Effector CD4-positive, alpha-beta T cell (primary cell): ENCODE measurements around the gene GEN1.
"Not testable (repeated sequence)": the region's sequence is repeated elsewhere in the genome, so short reads cannot be mapped to it uniquely, and the experiment has no call there.

Experiments
- DNase-seq: peaks from one replicate; pipeline ENCODE4 v3.0.0-alpha.2; 2020

GEN1 gene

DNA sequence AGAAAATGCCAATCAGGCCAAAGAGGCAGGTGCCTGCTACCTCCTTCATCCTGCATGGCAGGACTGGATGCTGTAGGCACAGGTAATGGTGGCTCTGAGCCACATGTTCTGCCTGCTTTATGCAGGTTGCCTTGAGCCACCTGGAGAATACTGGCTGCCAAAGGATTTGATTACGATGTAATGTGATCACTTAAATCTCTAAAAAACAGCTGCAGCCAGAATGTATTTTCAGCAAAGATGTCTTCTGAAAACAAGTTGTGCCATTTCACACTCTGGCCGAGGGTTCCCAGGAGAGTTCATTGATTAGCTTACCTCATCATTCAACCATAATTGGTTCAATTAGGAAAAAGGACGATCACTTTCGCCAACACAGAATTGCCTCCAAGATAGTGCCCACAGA lies 44.4 kb downstream of the GEN1 start:
- no peak for DNase-seq

DNA sequence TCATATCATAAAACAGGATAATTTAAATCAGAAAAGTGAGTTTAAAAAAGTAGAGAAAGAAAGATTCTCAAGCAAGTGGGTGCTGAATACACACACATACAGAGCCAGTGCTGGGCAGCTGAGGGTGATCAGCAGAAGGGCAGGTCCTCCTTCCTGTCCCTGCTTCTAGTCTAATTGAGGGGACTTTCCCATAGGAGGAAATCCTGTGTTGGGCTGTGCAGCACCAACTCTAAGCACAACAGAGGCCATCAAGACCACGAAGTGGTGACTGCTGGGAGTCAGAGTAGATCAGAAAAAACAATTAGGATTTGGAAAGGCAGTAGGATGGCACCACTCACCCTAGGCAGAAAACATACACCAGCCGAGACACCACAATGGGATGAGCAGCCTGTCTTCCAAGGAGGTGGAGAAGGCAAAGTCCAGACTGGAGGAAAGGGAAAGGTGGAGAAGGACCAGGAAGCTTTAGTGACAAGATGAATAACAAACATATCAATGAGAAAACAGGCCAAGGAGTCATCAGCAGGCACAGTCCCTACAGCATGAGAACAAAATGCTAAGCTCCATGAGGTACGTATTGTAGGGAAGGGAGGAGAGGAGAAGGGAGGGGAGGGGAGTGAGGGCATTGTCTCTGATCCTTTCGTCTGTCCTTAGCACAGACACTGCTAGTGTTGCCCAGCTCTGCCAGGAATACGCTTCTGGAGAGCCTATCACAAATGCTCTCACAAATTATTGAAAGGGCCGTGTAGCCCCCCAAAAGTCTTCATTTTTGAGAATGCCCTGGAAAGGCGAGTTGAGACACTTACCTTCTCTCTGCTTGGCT lies 45.6 kb downstream of the GEN1 start:
- no peak for DNase-seq

DNA sequence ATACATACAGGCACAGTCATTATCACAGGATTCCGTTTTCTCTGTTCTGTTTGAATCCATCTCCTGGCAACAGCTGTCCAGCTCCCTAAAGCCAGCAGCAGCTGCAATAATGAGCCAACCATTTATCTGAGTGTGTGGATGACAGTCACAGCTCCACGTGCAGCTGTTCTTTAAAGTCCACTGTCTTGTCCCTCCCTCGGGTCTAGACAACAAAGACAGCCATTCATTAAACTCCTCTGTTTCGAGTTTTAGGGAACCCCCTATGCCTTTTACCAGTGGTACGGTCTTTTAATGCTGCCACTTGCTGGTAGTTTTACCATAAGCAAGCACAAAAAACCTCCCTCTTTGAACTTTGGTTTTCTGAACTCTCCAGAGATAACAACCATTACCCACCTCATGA lies 46.3 kb downstream of the GEN1 start:
- DNase-seq: no peak

DNA sequence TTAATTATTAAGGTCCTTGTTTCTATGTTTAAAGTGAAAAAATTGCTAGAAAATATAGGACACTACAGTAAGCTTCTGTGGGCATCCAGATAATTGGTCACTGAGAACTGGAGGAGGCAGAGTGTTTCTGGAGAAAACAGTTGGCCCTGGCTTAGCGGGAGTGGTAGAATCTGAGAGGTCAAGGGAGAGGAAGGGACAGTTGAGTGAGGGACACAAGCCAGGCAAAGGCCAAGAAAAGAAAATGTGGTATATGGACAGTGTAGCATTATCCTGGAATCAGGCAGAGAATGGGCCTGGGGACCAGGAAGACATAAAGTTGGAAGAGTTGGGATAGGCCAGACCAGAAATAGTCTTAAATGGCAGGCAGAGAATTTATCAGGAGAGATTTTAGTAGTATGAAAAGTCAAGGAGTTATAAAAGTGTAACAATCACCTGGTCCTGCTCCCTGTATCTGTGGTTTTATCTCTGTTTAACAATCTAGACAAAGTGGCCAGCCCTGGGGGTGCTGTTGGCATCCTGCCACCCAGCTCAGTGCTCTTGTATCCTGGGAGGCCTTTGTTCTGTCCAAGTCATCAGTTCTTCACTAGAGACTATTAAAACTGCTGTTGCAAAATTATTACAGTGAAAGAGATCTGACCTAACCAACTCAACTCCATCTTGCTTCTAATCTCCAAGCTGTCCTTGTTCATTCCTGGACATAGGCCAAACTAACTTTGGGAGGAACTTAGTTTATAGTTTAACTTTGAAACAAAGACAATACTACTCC lies 46.9 kb downstream of the GEN1 start:
- DNase-seq: no peak

DNA sequence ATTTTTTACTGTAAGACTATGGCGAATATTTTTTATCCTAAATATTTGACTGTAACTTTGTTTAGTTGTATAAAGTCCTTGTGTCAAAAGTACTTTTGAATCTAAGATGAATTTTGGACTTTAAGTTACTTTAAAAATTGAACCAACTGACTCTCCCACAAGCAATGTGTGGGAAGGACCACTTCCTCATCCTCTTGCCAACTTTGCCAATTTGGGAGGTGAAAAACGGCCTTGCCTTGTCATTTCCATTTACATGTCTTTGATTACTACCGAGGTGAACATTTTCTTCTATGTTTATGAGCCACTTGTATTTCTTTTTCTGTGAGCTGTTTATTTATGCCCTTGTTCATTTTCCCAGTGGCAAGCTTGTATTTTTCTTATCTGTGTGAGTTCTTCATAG lies 49.6 kb downstream of the GEN1 start:
- no peak for DNase-seq

DNA sequence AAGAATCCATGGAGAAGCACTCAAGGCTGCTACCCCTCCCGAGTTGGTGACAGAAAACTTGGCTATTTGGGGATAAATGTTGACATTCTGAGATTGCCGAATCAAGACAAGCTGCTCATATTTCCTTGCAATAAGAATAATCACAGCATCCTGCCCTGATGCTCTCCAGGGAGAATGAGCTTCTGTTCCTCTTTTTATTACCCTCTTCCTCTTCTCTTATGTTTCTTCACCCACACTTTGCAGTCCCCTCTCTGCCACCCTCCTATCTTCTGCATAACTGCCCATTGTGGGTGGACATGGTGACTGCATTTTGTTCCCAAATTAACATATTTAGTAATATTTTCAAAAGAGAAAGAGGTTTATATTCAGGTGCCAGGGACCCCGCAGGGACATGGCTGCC lies 50.4 kb downstream of the GEN1 start:
- DNase-seq: no peak

DNA sequence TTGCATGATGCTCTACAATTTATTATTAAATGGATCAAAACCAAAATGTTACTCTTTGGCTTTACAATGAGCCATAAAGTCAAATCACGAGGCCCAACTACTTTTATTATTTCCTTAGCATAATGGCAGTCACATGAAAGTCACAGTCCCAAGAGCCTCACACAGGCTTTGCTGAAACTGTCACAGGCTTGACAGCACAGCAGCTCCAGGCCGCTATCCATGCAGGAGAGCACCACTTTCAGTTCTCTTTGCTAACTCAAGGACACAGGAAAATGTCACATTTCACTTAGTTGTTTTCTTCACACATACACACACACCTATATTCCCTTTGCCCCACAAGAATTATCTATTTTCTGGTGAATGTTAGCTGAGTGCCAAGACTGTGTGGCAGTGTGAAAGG lies 51.2 kb downstream of the GEN1 start:
- no peak for DNase-seq

DNA sequence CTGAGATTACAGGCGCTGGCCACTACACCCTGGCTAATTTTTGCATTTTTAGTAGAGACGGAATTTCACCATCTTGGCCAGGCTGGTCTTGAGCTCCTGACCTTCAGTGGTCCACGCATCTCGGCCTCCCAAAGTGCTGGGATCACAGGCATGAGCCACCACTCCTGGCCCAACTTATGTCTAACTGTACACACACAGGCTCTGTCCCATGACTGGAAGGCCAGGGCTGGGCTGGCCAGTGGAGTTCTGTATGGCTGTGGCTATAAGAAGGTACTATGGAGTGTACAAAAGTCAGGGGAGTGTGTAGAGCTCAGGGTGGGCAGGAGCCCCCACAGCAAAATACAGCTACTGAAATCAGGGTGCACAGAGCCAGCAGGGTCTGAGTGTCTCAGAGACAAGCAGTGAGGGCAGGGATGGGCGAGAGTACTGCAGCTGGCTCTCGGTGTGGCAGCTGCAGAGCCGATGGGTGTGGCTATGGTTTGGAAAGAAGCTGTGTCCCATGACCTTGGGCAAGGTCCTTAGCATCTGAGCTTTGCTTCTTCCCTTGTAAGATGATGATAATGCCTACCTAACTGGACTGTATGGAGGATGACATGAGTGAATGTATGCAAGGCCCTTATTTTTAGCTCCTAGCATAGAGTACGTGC lies 51.9 kb downstream of the GEN1 start:
- no peak for DNase-seq

DNA sequence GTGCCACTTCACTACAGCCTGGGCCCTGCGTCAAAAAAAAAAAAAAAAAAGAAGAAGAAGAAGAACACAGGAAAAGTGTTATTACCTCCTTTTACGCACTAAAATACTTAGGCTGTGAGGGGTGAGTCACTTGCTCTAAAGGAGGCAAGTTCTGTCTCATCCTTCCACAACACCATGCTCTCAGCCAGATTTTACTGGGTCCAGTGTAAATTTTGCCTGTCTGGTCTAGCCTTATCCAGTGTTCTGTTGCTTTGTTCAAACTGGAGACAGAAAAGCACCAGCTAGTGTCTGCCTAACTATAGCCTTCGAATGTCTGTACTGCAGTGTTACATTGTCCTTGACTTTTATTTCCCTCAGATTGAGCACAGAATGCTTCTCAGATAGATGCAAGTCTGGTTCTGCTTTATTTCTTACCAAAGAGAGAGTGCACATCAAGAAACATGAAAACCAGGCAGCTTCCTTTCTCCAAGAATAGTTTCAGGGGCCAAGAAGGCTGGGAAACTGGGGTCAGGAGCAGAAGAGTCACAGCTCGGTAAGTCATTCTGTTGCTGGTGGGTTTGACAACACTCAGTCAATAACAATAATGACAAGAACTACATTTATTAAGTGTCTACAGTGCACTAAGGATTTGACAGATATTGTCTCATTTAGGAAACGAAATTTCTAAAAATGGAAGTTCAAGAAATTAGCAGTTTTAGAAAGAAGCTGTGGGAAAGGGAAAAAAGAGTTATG lies 59.2 kb downstream of the GEN1 start:
- DNase-seq: no peak

DNA sequence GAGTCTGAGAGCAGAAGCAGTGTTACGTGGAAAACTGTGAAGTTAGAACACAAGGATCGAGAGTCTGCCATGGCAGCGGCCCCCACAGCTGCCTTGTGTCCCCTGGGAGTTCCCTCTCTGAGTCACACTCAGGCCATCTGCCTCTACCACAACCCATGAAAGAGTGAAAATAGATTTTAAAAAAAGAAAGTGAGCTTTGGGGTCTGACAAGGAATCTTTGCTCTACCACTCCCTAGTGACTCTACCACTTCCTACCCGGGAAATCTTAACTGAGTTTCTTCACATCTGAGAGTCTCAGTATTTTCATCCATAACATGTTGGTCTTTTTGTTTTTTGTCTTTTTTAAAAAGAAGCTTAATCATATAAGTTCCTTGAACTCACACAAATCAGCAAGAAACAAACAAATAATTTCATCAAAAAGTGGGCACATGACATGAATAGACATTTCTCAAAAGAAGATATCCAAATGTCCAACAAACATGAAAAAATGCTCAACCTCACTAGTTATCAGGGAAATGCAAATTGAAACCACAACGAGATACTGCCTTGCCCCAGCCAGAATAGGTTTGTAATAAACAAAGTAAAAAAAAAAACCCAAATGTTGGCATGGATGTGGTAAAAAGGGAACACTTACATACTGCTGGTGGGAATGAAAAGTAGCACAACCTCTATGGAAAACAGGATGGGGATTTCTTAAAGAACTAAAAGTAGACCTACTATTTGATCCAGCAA lies 60.0 kb downstream of the GEN1 start:
- no peak for DNase-seq

DNA sequence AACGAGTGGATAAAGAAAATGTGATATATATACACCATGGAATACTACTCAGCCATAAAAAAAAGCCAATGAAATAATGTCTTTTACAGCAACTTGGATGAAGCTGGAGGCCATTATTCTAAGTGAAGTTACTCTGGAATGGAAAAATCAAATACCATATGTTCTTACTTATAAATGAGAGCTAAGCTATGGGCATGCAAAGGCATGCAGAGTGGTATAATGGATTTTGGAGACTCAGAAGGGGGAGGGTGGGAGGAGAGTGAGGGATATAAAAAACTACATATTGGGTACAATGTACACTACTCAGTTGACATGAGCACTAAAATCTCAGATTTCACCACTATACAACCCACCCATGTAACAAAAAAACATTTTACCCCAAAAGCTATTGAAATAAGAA lies 60.7 kb downstream of the GEN1 start:
- DNase-seq: no peak

DNA sequence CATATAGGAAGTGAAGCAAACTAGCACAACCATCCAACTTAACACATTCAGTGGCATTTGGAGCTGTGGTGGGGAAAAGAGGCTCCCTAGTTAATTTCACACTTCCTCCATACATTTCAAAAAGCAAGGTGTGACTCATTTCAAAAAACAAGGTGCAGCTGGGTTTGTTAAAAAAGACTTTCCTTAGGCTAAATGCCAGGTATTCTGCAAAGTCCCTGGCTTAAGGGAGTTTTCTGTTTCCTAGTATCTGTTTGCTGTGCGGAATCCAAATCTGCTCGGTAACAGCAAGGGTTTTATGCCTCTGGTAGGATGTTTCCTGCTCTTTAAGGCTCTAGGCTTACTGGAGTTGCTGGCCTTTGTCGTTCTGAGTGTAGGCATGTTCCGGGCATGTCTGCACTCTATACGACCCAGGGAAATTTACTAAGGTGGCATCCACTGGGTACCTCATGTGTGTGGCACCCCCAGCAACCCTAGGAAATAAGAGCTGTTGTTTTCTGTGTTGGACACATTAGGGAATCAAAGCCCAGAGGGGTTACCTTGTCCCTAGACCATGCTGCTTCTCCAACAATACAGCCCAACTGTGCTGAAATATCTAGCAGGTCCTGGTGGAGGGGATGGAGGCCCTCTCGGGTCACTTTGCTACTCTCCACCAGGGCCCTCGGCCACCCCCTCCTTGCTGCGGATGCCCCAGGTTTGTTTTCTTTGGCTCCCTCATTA lies 61.7 kb downstream of the GEN1 start:
- no peak for DNase-seq

DNA sequence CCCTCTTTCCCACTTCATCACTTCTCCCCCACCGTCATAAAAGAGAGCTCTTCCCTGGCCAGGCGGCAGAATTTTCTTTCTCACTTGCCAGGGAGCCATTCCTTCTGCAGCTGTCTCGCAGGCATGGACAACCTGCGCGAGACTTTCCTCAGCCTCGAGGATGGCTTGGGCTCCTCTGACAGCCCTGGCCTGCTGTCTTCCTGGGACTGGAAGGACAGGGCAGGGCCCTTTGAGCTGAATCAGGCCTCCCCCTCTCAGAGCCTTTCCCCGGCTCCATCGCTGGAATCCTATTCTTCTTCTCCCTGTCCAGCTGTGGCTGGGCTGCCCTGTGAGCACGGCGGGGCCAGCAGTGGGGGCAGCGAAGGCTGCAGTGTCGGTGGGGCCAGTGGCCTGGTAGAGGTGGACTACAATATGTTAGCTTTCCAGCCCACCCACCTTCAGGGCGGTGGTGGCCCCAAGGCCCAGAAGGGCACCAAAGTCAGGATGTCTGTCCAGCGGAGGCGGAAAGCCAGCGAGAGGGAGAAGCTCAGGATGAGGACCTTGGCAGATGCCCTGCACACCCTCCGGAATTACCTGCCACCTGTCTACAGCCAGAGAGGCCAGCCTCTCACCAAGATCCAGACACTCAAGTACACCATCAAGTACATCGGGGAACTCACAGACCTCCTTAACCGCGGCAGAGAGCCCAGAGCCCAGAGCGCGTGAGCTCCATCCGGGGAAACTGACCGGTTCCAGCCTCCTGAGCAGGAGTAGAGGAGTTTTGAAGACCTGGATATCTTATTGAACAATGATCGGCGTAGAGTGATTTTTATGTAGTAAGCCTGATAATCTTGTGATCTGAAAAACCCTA lies 62.7 kb downstream of the GEN1 start, which contains the start of gene MSGN1:
TSS of gene MSGN1 (plus strand) at position 65 of the 850 bp plus-strand sequence. CDS start at position 124, 59 bp downstream.
- DNase-seq: no peak

DNA sequence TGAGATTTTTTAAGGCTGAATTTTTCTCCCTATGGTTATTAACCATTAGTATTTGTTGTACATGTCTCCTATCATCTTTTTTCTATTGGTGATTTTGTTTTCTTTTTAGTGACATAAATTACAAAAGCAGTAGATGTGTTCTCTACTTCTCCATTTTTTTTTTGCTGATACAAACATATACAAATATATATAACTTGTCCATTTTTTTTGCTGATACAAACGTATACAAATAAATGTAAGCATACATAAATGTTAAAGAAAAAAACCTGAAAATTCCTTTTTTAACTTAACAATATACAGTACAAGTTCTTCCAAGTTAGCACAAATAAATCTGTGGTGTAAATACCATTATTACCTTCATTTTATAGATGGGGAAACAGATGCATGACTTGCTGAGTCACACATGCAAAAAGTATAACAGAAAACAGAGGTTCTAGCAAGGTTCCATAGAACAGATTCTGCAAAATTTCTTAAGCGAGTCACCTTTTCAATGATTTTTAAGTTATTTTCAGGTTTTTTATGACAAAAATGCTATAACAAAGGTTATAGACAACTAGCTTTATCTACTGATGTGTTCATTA lies 64.4 kb downstream of the GEN1 start:
- no peak for DNase-seq

DNA sequence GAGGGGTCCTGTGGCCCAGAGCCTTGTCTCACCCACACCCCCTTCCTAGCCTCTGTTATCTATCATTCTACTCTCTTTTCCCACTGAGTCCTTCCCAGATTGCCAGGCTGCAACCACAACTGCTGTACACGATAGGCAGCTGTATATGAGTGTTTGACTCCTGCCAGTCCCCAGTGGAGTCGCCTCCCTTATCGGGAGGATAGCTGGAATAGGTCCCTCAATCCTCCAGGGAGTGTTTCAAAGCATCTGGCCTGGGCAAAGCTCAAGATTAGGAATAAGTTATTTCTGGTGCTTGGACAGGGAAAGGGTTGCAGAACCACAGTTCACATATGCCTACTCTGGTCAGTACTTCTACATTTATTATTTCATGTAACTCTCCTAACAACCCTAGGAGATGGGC lies 67.1 kb downstream of the GEN1 start:
- DNase-seq: no peak

DNA sequence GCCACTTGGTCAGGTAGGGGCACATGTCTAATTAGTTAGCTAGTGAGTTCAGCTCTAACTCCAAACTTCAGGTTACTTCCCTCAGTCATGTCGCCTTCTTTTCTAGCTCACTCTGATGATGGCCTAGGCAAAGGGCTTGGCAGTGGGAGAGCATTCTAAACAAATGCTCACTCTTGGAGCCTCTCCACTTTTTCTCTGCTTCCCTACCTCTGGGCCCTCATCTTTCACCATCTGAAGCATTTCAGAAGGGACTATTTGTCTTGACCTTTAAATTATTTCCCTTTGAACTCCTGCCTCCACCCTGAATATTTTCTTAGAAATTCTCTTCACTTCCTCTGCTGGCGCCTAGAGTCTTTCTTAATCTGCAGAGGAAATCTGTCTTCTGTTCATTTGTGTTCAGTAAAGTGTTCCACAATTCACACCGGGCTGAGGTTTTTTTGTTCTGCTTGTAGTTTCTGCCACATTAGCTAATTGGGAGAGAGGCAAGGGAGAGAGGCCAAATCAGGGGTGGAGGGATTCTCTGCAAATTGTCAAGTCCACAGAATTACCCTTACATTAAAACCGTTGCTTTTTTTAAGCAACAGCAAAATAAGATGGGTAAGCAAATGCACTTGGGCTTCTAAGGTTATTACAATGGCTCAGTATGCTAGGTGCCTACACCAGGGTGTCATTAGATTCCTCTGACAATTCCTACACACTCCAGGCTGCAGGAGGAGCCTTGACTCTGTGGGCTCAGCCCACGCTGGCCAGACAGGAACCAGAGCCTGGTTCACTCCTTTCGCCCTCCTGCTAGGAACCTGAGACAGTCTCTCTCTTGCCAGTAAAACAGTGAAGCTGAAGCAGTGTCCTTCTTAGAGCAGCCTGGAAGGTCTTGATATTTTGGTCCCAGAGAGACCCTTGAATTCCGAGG lies 67.9 kb downstream of the GEN1 start:
- no peak for DNase-seq

DNA sequence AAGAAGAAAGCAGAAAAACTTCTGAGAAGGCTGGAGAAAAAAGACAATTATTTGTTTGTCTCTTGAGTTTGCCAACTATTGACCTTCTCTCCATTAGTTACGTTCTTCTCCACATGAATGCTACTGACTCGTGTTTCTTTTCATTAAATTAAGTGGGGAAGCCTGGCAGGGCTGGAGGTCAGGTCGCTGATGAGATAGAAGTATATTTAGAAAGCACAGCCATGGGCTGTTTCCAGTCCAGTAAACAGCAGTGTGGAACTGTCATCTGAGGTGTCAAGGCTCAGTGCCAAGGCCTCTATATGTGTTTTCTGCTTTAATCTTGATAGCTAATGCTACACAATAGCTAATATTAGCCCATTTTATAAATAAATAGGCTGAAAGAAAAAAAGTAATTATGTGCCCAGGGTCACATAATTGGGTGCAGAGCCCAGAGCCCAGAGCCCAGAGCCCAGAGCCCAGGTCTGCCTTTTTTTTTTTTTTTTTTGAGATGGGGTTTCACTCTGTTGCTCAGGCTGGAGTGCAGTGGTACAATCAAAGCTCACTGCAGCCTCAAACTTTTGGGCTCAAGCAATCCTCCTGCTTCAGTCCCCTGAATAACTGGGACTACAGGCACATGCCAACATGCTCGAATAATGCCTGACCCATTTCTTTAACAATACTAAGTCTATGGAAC lies 68.6 kb downstream of the GEN1 start:
- DNase-seq: no peak

DNA sequence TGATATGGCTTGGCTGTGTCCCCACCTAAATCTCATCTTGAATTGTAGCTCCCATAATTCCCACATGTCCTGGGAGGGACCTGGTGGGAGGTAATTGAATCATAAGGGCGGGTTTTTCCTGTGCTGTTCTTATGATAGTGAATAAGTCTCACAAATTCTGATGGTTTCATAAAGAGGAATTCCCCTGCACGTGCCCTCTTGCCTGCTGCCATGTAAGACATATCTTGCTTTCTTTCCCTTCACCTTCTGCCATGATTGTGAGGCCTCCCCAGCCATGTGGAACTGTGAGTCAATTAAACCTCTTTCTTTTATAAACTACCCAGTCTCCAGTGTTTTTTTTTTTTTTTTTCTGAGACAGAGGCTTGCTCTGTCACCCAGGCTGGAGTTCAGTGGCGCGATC lies 69.7 kb downstream of the GEN1 start:
- DNase-seq: not testable (repeated sequence)

DNA sequence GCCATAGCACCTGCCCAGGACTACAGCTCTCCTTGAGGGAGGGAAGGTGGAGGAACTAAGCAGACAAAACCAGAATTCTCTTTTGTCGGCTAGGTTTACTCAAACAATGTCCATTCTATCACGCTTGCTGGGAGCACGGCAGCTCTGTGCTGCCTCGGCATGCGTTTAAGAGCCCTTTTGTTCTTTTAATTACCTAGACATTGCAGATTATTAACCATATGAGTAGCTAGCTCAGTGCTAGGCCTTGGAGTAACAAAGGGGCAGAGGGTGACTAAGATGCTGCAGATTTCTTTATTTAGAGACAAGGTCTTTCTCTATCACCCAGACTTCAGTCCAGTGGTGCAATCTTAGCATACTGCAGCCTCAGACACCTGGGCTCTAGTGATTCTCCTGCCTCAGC lies 73.4 kb downstream of the GEN1 start:
- no peak for DNase-seq
